SK-N-SH treated with all-trans-retinoic acid at 6 μM for 48 hours (cell line): Measurements from ENCODE around the gene METTL8.

Source experiments
- ATAC-seq: fragments of 200-7000 bp; cut with Tn5 transposase; 3 replicates; pipeline ENCODE4 v1.9.1; 2020; ENCODE audit warnings: mild to moderate bottlenecking, moderate library complexity
- ARNTL ChIP-seq: fragments of 450-650 bp; formaldehyde crosslinking; IDR thresholded peaks from 2 replicates; pipeline ENCODE4 v1.5.0; 2020; ENCODE audit warnings: low read depth, mild to moderate bottlenecking, moderate library complexity, borderline replicate concordance
- BACH2 ChIP-seq: fragments of 250-450 bp; sonication (Bioruptor Pico); IDR thresholded peaks from 2 replicates; pipeline ENCODE4 v1.9.0; 2021; ENCODE audit warnings: mild to moderate bottlenecking, borderline replicate concordance
- CSDC2 ChIP-seq: fragments of 250-450 bp; sonication (Bioruptor Pico); IDR thresholded peaks from 2 replicates; pipeline ENCODE4 v1.5.0; 2020; ENCODE audit warnings: mild to moderate bottlenecking, moderate library complexity
- ESRRG ChIP-seq: fragments of 250-450 bp; sonication (Bioruptor Pico); IDR thresholded peaks from 2 replicates; pipeline ENCODE4 v1.6.1; 2021; ENCODE audit warnings: mild to moderate bottlenecking
- GLIS3 ChIP-seq: fragments of 250-450 bp; sonication (Bioruptor Pico); IDR thresholded peaks from 2 replicates; pipeline ENCODE4 v1.5.0; 2020; ENCODE audit warnings: mild to moderate bottlenecking, moderate library complexity
- ISL1 ChIP-seq: fragments of 250-450 bp; sonication (Bioruptor Pico); IDR thresholded peaks from 2 replicates; pipeline ENCODE4 v2.1.2; 2022; ENCODE audit warnings: mild to moderate bottlenecking, moderate library complexity
- OSR1 ChIP-seq: fragments of 250-450 bp; sonication (Bioruptor Pico); IDR thresholded peaks from 2 replicates; pipeline ENCODE4 v1.8.0; 2022; ENCODE audit warnings: moderate library complexity, mild to moderate bottlenecking, inconsistent platforms
- RARB ChIP-seq: fragments of 250-450 bp; sonication (Bioruptor Pico); IDR thresholded peaks from 2 replicates; pipeline ENCODE4 v1.8.0; 2021; ENCODE audit warnings: mild to moderate bottlenecking, moderate library complexity
- SNAI2 ChIP-seq: fragments of 250-450 bp; sonication (Bioruptor Pico); IDR thresholded peaks from 2 replicates; pipeline ENCODE4 v1.5.0; 2020; ENCODE audit warnings: mild to moderate bottlenecking, moderate library complexity
- TCF4 ChIP-seq: fragments of 250-450 bp; sonication (Bioruptor Pico); IDR thresholded peaks from 2 replicates; pipeline ENCODE4 v1.8.0; 2021; ENCODE audit warnings: mild to moderate bottlenecking, moderate library complexity, borderline replicate concordance
- TOX ChIP-seq: fragments of 250-450 bp; sonication (Bioruptor Pico); IDR thresholded peaks from 2 replicates; pipeline ENCODE4 v1.8.0; 2021; ENCODE audit warnings: mild to moderate bottlenecking, moderate library complexity, borderline replicate concordance
- ZC3H10 ChIP-seq: fragments of 250-450 bp; sonication (Bioruptor Pico); IDR thresholded peaks from 2 replicates; pipeline ENCODE4 v1.5.1; 2021; ENCODE audit warnings: mild to moderate bottlenecking, moderate library complexity
- ZFP3 ChIP-seq: fragments of 250-450 bp; sonication (Bioruptor Pico); IDR thresholded peaks from 2 replicates; pipeline ENCODE4 v1.5.0; 2020; ENCODE audit warnings: mild to moderate bottlenecking, moderate library complexity
- ZFP30 ChIP-seq: fragments of 450-650 bp; formaldehyde crosslinking; IDR thresholded peaks from 2 replicates; pipeline ENCODE4 v1.5.0; 2022; ENCODE audit warnings: mild to moderate bottlenecking, moderate library complexity
- ZNF565 ChIP-seq: fragments of 450-650 bp; formaldehyde crosslinking; conservative IDR thresholded peaks from 2 replicates; pipeline ENCODE4 v1.5.0; 2020; ENCODE audit warnings: low read depth, mild to moderate bottlenecking, moderate library complexity
- ZNF70 ChIP-seq: fragments of 450-650 bp; formaldehyde crosslinking; IDR thresholded peaks from 2 replicates; pipeline ENCODE4 v1.5.0; 2020; ENCODE audit warnings: mild to moderate bottlenecking, moderate library complexity
- ZNF8 ChIP-seq: fragments of 450-650 bp; formaldehyde crosslinking; IDR thresholded peaks from 2 replicates; pipeline ENCODE4 v1.5.0; 2020; ENCODE audit warnings: mild to moderate bottlenecking, moderate library complexity
- TF ChIP-seq, protein P1 (sequence below): fragments of 250-450 bp; sonication (Bioruptor Pico); IDR thresholded peaks from 2 replicates; pipeline ENCODE4 v1.5.0; 2020; ENCODE audit warnings: mild to moderate bottlenecking, moderate library complexity
- TF ChIP-seq, protein P2 (sequence below): fragments of 250-450 bp; sonication (Bioruptor Pico); IDR thresholded peaks from 2 replicates; pipeline ENCODE4 v1.8.0; 2020; ENCODE audit warnings: mild to moderate bottlenecking, moderate library complexity, borderline replicate concordance
- TF ChIP-seq, protein P3 (sequence below): fragments of 250-450 bp; sonication (Bioruptor Pico); IDR thresholded peaks from 2 replicates; pipeline ENCODE4 v1.5.1; 2020; ENCODE audit warnings: low read depth, mild to moderate bottlenecking, moderate library complexity
- TF ChIP-seq, protein P4 (sequence below): fragments of 250-450 bp; sonication (Bioruptor Pico); IDR thresholded peaks from 2 replicates; pipeline ENCODE4 v1.5.1; 2021; ENCODE audit warnings: mild to moderate bottlenecking, moderate library complexity

Gene METTL8

DNA sequence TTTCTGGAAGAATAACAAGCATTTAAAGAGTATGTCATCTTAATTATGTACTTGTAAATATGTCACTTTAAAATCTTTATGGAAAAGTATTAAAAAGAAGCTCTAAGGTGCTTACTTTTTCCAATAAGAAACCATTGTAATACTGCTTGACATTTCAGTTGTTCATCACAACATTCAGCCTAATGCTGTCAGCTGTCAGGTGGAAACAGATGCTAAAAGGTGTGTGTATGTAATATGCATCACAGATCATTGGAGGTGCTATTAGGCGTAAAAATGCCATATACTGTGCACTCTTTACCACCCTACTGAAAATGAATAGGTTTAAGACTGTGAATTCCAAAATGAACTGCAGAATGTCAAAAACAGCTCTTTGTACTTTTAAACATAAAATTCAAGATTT, 40.3 kb downstream of the METTL8 start (continued):
- TF ChIP-seq, protein P1, sequence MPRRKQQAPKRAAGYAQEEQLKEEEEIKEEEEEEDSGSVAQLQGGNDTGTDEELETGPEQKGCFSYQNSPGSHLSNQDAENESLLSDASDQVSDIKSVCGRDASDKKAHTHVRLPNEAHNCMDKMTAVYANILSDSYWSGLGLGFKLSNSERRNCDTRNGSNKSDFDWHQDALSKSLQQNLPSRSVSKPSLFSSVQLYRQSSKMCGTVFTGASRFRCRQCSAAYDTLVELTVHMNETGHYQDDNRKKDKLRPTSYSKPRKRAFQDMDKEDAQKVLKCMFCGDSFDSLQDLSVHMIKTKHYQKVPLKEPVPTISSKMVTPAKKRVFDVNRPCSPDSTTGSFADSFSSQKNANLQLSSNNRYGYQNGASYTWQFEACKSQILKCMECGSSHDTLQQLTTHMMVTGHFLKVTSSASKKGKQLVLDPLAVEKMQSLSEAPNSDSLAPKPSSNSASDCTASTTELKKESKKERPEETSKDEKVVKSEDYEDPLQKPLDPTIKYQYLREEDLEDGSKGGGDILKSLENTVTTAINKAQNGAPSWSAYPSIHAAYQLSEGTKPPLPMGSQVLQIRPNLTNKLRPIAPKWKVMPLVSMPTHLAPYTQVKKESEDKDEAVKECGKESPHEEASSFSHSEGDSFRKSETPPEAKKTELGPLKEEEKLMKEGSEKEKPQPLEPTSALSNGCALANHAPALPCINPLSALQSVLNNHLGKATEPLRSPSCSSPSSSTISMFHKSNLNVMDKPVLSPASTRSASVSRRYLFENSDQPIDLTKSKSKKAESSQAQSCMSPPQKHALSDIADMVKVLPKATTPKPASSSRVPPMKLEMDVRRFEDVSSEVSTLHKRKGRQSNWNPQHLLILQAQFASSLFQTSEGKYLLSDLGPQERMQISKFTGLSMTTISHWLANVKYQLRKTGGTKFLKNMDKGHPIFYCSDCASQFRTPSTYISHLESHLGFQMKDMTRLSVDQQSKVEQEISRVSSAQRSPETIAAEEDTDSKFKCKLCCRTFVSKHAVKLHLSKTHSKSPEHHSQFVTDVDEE (CRISPR knock-in tag): no peak
- TF ChIP-seq ZFP30 (CRISPR knock-in tag): no peak
- TF ChIP-seq, protein P2, sequence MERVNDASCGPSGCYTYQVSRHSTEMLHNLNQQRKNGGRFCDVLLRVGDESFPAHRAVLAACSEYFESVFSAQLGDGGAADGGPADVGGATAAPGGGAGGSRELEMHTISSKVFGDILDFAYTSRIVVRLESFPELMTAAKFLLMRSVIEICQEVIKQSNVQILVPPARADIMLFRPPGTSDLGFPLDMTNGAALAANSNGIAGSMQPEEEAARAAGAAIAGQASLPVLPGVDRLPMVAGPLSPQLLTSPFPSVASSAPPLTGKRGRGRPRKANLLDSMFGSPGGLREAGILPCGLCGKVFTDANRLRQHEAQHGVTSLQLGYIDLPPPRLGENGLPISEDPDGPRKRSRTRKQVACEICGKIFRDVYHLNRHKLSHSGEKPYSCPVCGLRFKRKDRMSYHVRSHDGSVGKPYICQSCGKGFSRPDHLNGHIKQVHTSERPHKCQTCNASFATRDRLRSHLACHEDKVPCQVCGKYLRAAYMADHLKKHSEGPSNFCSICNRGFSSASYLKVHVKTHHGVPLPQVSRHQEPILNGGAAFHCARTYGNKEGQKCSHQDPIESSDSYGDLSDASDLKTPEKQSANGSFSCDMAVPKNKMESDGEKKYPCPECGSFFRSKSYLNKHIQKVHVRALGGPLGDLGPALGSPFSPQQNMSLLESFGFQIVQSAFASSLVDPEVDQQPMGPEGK (CRISPR knock-in tag): no peak
- TF ChIP-seq BACH2 (CRISPR knock-in tag): no peak
- TF ChIP-seq TCF4 (CRISPR knock-in tag): no peak
- no peak for TF ChIP-seq TOX (CRISPR knock-in tag)
- no peak for TF ChIP-seq SNAI2

DNA sequence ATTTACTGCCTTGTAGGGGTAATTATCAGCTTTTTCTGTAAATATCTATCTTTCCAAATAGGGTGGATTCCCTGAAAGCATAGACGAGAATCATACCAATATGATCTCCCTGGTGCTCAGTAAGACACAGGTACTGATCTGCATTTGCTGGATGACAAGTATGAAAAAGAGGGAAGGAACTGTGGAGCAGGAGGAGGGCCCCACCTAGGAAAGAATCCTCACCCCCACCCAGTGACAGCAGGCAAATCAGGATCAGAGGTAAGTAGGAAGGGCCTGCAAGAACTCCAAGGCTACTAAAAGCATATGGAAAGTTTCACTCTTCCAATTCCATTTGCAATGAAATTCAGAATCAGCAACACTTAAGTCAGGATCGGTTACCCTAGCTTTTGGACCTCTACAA, 42.3 kb downstream of the METTL8 start:
- ATAC-seq: no peak
- TF ChIP-seq RARB (CRISPR knock-in tag) (no peak), SNAI2 (no peak), CSDC2 (CRISPR knock-in tag) (no peak), ZC3H10 (CRISPR knock-in tag) (no peak), TCF4 (CRISPR knock-in tag) (no peak), GLIS3 (CRISPR knock-in tag) (no peak), ZFP30 (CRISPR knock-in tag) (no peak)
- TF ChIP-seq, protein P3, sequence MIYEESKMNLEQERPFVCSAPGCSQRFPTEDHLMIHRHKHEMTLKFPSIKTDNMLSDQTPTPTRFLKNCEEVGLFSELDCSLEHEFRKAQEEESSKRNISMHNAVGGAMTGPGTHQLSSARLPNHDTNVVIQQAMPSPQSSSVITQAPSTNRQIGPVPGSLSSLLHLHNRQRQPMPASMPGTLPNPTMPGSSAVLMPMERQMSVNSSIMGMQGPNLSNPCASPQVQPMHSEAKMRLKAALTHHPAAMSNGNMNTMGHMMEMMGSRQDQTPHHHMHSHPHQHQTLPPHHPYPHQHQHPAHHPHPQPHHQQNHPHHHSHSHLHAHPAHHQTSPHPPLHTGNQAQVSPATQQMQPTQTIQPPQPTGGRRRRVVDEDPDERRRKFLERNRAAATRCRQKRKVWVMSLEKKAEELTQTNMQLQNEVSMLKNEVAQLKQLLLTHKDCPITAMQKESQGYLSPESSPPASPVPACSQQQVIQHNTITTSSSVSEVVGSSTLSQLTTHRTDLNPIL: no peak
- TF ChIP-seq, protein P1 (CRISPR knock-in tag): no peak
- TF ChIP-seq, all 23 proteins: peak for 0

DNA sequence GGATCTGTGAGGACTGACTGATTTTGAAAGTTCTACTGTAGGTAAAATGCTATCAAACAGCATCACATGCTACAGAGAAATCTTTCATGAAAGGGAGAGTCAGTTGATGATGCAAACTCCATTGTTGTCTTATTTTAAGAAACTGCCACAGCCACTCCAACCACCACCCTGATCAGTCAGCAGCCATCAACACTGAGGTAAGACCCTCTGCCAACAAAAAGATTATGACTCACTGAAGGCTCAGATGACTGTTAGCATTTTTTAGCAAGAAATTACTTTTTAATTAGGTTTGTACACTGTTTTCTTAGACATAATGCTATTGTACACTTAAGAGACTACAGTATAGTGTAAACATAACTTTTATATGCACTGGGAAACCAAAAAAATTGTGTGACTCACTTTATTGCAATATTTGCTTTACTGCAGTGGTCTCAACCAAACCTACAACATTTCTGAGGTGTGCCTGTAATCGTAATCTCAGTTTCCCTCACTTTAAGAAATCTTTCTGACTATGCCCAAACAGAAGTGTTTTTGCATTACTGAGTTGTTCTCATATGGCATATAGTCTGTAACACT, 42.8 kb downstream of the METTL8 start:
- peak; percentile 59 for ATAC-seq
- no peak for TF ChIP-seq ZNF70 (CRISPR knock-in tag)
- TF ChIP-seq ISL1 (CRISPR knock-in tag): peak; percentile 65

DNA sequence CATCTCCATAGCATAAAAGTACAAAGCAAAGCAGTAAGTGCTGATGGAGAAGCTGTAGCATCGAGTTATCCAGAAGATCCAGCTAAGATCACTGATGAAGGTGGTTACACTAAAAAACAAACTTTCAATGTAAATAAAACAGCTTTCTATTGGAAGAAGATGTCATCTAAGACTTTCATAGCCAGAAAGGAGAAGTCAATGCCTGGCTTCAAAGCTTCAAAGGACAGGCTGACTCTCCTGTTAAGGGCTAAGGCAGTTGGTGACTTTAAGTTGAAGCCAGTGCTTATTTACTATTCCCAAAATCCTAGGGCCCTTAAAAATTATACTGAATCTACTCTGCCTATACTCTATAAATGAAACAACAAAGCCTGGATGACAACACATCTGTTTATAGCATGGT, 44.0 kb downstream of the METTL8 start:
- no peak for ATAC-seq
- TF ChIP-seq TCF4 (CRISPR knock-in tag): no peak
- no peak for TF ChIP-seq ZNF70 (CRISPR knock-in tag)
- no peak for TF ChIP-seq RARB (CRISPR knock-in tag)
- TF ChIP-seq SNAI2: no peak
- TF ChIP-seq, protein P2 (CRISPR knock-in tag): no peak
- TF ChIP-seq, protein P1 (CRISPR knock-in tag): no peak
- TF ChIP-seq, protein P4, sequence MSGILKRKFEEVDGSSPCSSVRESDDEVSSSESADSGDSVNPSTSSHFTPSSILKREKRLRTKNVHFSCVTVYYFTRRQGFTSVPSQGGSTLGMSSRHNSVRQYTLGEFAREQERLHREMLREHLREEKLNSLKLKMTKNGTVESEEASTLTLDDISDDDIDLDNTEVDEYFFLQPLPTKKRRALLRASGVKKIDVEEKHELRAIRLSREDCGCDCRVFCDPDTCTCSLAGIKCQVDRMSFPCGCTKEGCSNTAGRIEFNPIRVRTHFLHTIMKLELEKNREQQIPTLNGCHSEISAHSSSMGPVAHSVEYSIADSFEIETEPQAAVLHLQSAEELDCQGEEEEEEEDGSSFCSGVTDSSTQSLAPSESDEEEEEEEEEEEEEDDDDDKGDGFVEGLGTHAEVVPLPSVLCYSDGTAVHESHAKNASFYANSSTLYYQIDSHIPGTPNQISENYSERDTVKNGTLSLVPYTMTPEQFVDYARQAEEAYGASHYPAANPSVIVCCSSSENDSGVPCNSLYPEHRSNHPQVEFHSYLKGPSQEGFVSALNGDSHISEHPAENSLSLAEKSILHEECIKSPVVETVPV (CRISPR knock-in tag): no peak
- TF ChIP-seq ZFP30 (CRISPR knock-in tag): no peak
- no peak for TF ChIP-seq ZFP3
- no peak for TF ChIP-seq ESRRG (CRISPR knock-in tag)
- TF ChIP-seq OSR1 (CRISPR knock-in tag): no peak
- TF ChIP-seq ZNF565 (CRISPR knock-in tag): no peak
- no peak for TF ChIP-seq ARNTL
- no peak for TF ChIP-seq ZNF8 (CRISPR knock-in tag)
